Neural progenitor cell (in vitro differentiated cells): Measurements from ENCODE around the gene RHBDD1. TPM values are rescaled to one million over a fixed set of nuclear protein-coding genes. Genes with fewer than 3 reads are reported as not detected.
"Not testable (repeated sequence)": the region's sequence is repeated elsewhere in the genome, so short reads cannot be mapped to it uniquely, and the experiment has no call there.

Source experiments
- DNase-seq: peaks from one replicate; pipeline ENCODE4 v3.0.0-alpha.2; 2016; ENCODE audit warnings: low spot score
- H2AFZ ChIP-seq: fragments of 200-600 bp; sonication (generic); replicated peaks from 2 replicates; pipeline ENCODE4 v1.6.1; 2016; ENCODE audit warnings: antibody characterized with exemption
- H3F3A ChIP-seq: fragments of 200-600 bp; sonication (generic); 2 replicates; pipeline ENCODE4 v1.6.1; 2016; ENCODE audit warnings: antibody characterized with exemption, low read depth
- H3K27ac ChIP-seq: fragments of 200-600 bp; sonication (generic); 2 replicates; pipeline ENCODE4 v1.5.1; 2016; ENCODE audit warnings: mild to moderate bottlenecking
- H3K27me3 ChIP-seq: fragments of 200-600 bp; sonication (generic); 2 replicates; pipeline ENCODE4 v1.6.1; 2016; ENCODE audit warnings: mild to moderate bottlenecking, moderate library complexity
- H3K36me3 ChIP-seq: fragments of 200-600 bp; sonication (generic); 2 replicates; pipeline ENCODE4 v1.5.1; 2016
- H3K4me1 ChIP-seq: fragments of 200-600 bp; sonication (generic); 2 replicates; pipeline ENCODE4 v1.6.1; 2016; ENCODE audit warnings: mixed run types
- H3K4me2 ChIP-seq: fragments of 200-600 bp; sonication (generic); 2 replicates; pipeline ENCODE4 v1.6.1; 2016
- H3K4me3 ChIP-seq: fragments of 200-600 bp; sonication (generic); 2 replicates; pipeline ENCODE4 v1.5.1; 2016
- H3K79me2 ChIP-seq: fragments of 200-600 bp; sonication (generic); 2 replicates; pipeline ENCODE4 v1.6.1; 2016; ENCODE audit warnings: low read depth
- H3K9ac ChIP-seq: fragments of 200-600 bp; sonication (generic); 2 replicates; pipeline ENCODE4 v1.6.1; 2016
- H3K9me3 ChIP-seq: fragments of 200-600 bp; sonication (generic); 2 replicates; pipeline ENCODE4 v1.5.1; 2016; ENCODE audit warnings: low read depth
- H4K20me1 ChIP-seq: fragments of 200-600 bp; sonication (generic); 2 replicates; pipeline ENCODE4 v1.6.1; 2016; ENCODE audit warnings: low read depth
- H3K27ac Mint-ChIP-seq: 3 replicates; pipeline ENCODE4 v1.8.0; 2021; ENCODE audit warnings: mixed read lengths
- H3K27me3 Mint-ChIP-seq: 2 replicates; pipeline ENCODE4 v1.8.0; 2022; ENCODE audit warnings: low read depth, mild to moderate bottlenecking, inconsistent platforms, moderate library complexity, mixed read lengths; ENCODE audit not compliant: insufficient read depth
- H3K36me3 Mint-ChIP-seq: 3 replicates; pipeline ENCODE4 v1.8.0; 2021; ENCODE audit warnings: mixed read lengths
- H3K4me1 Mint-ChIP-seq: 3 replicates; pipeline ENCODE4 v1.8.0; 2021; ENCODE audit warnings: mixed read lengths
- H3K4me3 Mint-ChIP-seq: 3 replicates; pipeline ENCODE4 v1.8.0; 2021; ENCODE audit warnings: mild to moderate bottlenecking, moderate library complexity, mixed read lengths
- H3K9me3 Mint-ChIP-seq: 3 replicates; pipeline ENCODE4 v1.8.0; 2020; ENCODE audit warnings: mixed read lengths
- CTCF ChIP-seq: fragments of 200-600 bp; sonication (generic); IDR thresholded peaks from 2 replicates; pipeline ENCODE4 v1.5.1; 2017; ENCODE audit warnings: antibody characterized with exemption, mild to moderate bottlenecking
- EZH2 ChIP-seq: fragments of 200-600 bp; sonication (generic); IDR thresholded peaks from 2 replicates; pipeline ENCODE4 v1.6.1; 2017; ENCODE audit warnings: antibody characterized with exemption, mild to moderate bottlenecking, moderate library complexity
- EZH2phosphoT487 ChIP-seq: fragments of 200-600 bp; sonication (generic); IDR thresholded peaks from 2 replicates; pipeline ENCODE4 v1.6.1; 2017; ENCODE audit warnings: antibody characterized with exemption
- total RNA-seq: library from RNA; depleted of rRNA; stranded (reverse); fragments of >200 nt; gene quantifications from 2 replicates; pipeline ENCODE4 v1.2.3, GENCODE V29; 2015; ENCODE audit warnings: low replicate concordance

Gene RHBDD1
- total RNA-seq, 1 donor from 2014 or later: 15.1 TPM

DNA sequence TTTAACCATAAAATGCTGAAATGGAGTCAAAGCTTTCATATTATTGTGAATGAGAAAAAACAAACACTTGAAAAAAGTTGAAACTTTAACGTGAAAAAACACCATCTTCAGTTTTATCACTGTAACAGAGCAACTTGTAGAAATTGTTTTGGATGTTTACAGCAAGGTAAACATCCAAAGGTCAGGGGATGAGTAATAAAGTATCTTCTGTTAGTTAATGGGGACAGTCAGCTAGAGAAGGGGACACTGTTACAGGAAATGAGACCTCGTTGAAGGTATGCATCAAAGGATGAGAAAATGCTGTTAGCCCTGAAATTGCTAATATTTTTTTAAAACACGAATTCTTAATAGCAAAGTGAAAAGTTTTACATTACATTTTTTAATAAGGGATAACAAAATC is 2.9 kb downstream of the RHBDD1 start:
- H3K36me3 ChIP-seq: no peaks in the 10 kb centered on the region
- H3F3A ChIP-seq: peaks cover 11% of the 10 kb centered on the region
- H4K20me1 ChIP-seq: no peaks in the 10 kb centered on the region
- no peak overlapping the region for H3K4me2 ChIP-seq
- peaks cover 26% of the 10 kb centered on the region for H3K36me3 Mint-ChIP-seq
- no peak overlapping the region for H3K4me3 ChIP-seq
- H3K27me3 Mint-ChIP-seq: peaks cover 2% of the 10 kb centered on the region
- H3K9me3 Mint-ChIP-seq: peaks cover 8% of the 10 kb centered on the region
- H3K9ac ChIP-seq: no peak overlapping the region
- no peak overlapping the region for H3K4me3 Mint-ChIP-seq
- peaks cover 16% of the 10 kb centered on the region for H3K79me2 ChIP-seq
- peaks cover 8% of the 10 kb centered on the region for H3K4me1 ChIP-seq
- H3K27ac Mint-ChIP-seq: no peak overlapping the region
- no peak for DNase-seq
- H3K9me3 ChIP-seq: no peaks in the 10 kb centered on the region
- peaks cover 12% of the 10 kb centered on the region for H3K27me3 ChIP-seq
- TF ChIP-seq CTCF (no peak), EZH2phosphoT487 (no peak), EZH2 (no peak)
- H3K4me1 Mint-ChIP-seq: peaks cover 16% of the 10 kb centered on the region
- H2AFZ ChIP-seq: no peak overlapping the region
- H3K27ac ChIP-seq: no peak overlapping the region

GRCh38 chr2:226839161-226839560 is 3.3 kb downstream of the RHBDD1 start:
- Mint-ChIP-seq H3K4me3 (no peak overlapping the region), H3K9me3 (peaks cover 8% of the 10 kb centered on the region), H3K36me3 (peaks cover 28% of the 10 kb centered on the region), H3K27me3 (peaks cover 2% of the 10 kb centered on the region), H3K4me1 (peaks cover 16% of the 10 kb centered on the region), H3K27ac (no peak overlapping the region)
- no peak overlapping the region for H2AFZ ChIP-seq
- H3K36me3 ChIP-seq: no peaks in the 10 kb centered on the region
- no peak overlapping the region for H3K4me2 ChIP-seq
- no peak overlapping the region for H3K4me3 ChIP-seq
- H3F3A ChIP-seq: peaks cover 11% of the 10 kb centered on the region
- DNase-seq: no peak
- no peak overlapping the region for H3K27ac ChIP-seq
- no peak overlapping the region for H3K9ac ChIP-seq
- H4K20me1 ChIP-seq: no peaks in the 10 kb centered on the region
- H3K27me3 ChIP-seq: peaks cover 12% of the 10 kb centered on the region
- H3K4me1 ChIP-seq: peaks cover 8% of the 10 kb centered on the region
- TF ChIP-seq CTCF (no peak), EZH2phosphoT487 (no peak), EZH2 (no peak)
- H3K9me3 ChIP-seq: no peaks in the 10 kb centered on the region
- H3K79me2 ChIP-seq: peaks cover 16% of the 10 kb centered on the region

GRCh38 chr2:226839951-226840350 is 4.1 kb downstream of the RHBDD1 start:
- no peak overlapping the region for H2AFZ ChIP-seq
- H4K20me1 ChIP-seq: no peaks in the 10 kb centered on the region
- H3K27ac ChIP-seq: no peak overlapping the region
- H3K4me1 Mint-ChIP-seq: peaks cover 16% of the 10 kb centered on the region
- H3K27me3 Mint-ChIP-seq: peaks cover 2% of the 10 kb centered on the region
- no peaks in the 10 kb centered on the region for H3K36me3 ChIP-seq
- no peak overlapping the region for H3K4me3 Mint-ChIP-seq
- H3K4me1 ChIP-seq: peaks cover 8% of the 10 kb centered on the region
- DNase-seq: no peak
- H3K9me3 ChIP-seq: no peaks in the 10 kb centered on the region
- peaks cover 11% of the 10 kb centered on the region for H3F3A ChIP-seq
- peaks cover 28% of the 10 kb centered on the region for H3K36me3 Mint-ChIP-seq
- peaks cover 16% of the 10 kb centered on the region for H3K79me2 ChIP-seq
- H3K27me3 ChIP-seq: peaks cover 6% of the 10 kb centered on the region
- TF ChIP-seq EZH2phosphoT487 (no peak), CTCF (no peak), EZH2 (no peak)
- peaks cover 6% of the 10 kb centered on the region for H3K9me3 Mint-ChIP-seq
- no peak overlapping the region for H3K4me3 ChIP-seq
- no peak overlapping the region for H3K9ac ChIP-seq
- H3K4me2 ChIP-seq: no peak overlapping the region
- H3K27ac Mint-ChIP-seq: no peak overlapping the region

GRCh38 chr2:226843001-226843400 is 7.1 kb downstream of the RHBDD1 start:
- H3K4me3 Mint-ChIP-seq, DNase-seq, H3K4me1 Mint-ChIP-seq, H3K9ac ChIP-seq, H3K4me2 ChIP-seq, H3K36me3 ChIP-seq, H3K27ac Mint-ChIP-seq, H3K27me3 Mint-ChIP-seq, H3F3A ChIP-seq, H3K27ac ChIP-seq, H3K9me3 ChIP-seq, H2AFZ ChIP-seq, H3K4me1 ChIP-seq, H3K79me2 ChIP-seq, H4K20me1 ChIP-seq, H3K27me3 ChIP-seq, H3K9me3 Mint-ChIP-seq, H3K4me3 ChIP-seq: not testable (repeated sequence)
- peaks cover 28% of the 10 kb centered on the region for H3K36me3 Mint-ChIP-seq
